GM18517 (cell line): ENCODE data around the gene DPEP1.
"Not testable (repeated sequence)": the region's sequence is repeated elsewhere in the genome, so short reads cannot be mapped to it uniquely, and the experiment has no call there.

Experiments
- ATAC-seq: cut with Tn5 transposase; IDR thresholded peaks from one replicate; pipeline ENCODE4 v1.9.1; 2021; ENCODE audit warnings: mild to moderate bottlenecking, moderate library complexity; ENCODE audit not compliant: unreplicated experiment

DPEP1 gene

DNA sequence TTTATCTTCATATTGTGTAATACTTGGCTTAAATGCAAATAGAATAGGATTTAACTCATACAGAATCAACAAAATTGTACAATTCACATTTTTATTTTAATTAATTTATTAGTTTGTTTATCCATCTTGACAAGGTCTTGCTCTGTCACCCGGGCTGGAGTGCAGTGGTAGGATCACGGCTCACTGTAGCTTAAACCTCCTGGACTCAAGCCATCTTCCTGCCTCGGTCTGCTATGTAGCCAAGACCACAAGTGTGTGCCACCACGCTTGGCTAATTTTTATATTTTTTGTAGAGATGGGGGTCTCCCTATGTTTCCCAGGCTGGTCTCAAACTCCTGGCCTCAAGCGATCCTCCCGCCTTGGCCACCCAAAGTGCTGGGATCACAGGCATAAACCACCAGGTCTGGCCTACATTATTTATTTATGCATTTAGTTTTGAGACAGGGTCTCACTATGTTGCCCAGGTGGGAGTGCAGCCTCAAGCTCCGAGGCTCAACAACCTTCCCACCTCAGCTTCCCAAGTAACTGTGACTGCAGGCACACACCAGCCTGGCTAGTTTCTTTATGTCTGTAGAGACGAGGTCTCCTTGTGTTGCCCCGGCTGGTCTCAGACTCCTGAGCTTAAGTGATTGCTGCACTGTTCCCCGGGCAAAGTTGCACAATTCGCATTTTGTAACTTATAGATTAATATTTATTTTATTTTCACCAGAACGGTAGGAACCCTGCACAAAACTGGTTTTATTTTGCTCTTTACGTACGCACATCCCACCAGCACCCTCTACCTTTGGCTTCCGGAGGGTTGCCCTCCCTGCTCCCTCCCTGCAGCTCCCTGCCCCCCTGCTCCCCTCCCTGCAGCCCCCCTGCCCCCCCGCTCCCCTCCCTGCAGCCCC is 4.9 kb downstream of the DPEP1 start:
- ATAC-seq: no peak

DNA sequence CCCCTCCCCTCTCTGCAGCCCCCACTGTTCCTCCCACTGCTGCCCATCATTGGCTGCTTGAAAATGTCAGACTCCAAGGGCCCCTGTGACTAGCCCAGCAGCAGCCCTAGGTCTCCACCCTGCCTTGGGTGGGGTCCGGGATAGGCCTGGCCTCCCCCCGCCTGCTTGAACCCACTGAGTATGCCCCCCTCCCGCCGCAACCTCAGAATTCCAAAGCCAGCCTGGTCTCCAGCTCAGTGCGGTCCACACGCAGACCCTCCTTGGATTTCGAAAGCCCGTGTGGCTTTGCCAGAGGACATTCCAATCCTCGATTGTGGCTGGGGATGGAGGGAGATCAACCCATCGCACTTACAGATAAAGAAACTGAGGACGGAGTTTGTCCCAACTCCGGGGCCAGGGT is 6.4 kb downstream of the DPEP1 start:
- ATAC-seq: no peak

DNA sequence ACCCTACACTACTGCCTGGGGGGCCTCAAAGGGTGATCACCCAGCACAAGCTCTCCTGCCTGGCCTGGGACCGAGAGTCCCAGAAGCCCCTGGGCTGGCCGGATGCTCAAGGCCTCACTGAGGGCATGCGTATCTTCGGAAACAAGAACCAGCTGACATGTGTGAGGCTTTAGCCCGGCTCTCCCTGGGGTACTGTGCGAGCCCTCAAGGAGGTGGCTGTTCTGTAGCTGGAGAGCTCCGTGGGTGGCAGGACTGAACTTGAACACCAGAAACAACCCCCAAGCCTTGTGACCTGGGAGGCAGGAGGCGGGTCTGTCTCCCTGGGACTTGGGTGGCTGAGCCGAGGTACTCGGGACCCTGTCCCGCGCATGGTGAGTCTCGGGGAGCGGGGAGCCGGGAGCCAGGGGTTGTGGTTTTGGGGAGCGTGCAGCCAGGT is 7.0 kb downstream of the DPEP1 start:
- no peak for ATAC-seq

DNA sequence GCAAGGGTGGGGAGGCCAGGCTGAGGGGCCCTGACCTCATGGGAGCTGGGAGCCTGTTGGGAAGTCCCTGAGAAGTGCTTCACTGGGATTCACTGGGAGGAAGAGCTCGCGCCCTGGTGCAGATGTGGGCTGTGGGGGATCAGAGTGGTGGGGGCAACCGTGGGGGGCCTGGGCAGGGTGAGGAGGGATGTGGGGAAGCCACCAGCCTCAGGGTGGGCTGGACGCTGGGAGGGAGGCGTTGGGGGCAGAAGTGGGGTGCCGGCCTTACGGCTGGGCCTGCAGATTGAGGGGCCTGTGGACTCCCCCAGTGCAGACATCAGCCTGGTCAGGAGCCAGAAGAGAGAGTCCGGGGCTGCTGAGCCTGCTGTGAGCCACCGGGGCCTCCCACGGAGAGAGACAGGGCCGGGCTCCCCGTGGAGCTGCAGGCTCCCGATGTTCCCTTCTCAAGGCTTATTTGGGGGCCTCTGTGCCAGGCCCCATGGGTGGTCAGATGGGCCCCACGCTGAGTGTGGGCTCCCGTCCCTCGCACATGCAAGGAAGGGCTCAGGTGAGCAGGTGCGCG is 7.8 kb downstream of the DPEP1 start:
- ATAC-seq: no peak

DNA sequence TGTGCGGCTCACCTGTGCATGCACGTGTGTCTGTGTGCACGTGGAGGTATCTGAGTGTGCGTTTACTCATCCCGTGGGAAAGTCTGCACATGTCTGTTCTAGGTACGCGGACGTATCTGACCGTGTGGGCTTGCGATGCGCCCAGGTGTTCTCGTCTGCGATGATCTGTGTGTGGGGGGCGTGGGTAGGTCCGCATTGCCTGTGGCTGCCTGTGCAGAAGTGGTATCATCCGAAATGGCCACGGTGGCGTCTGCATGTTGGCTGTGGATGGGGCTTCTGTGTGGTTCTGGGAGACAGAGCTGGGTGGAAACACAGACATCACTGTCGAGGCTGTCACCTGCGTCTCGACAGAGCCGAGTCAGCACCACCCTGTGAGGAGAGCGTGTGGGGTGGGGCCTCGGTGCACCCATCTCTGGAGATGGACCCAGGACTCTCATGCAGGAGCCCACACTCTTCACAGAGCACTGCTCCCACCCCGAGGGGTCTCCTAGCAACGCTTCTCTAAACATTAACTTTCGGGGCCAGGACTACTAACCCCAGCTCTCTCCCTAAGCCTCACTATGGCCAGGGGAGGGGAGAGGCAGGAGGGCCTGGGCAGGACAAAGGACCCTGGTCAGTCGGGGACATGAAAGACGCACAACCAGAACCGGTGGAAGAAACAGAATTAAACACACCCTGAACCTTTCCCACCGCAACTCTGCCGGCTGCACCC is 8.4 kb downstream of the DPEP1 start:
- no peak for ATAC-seq

DNA sequence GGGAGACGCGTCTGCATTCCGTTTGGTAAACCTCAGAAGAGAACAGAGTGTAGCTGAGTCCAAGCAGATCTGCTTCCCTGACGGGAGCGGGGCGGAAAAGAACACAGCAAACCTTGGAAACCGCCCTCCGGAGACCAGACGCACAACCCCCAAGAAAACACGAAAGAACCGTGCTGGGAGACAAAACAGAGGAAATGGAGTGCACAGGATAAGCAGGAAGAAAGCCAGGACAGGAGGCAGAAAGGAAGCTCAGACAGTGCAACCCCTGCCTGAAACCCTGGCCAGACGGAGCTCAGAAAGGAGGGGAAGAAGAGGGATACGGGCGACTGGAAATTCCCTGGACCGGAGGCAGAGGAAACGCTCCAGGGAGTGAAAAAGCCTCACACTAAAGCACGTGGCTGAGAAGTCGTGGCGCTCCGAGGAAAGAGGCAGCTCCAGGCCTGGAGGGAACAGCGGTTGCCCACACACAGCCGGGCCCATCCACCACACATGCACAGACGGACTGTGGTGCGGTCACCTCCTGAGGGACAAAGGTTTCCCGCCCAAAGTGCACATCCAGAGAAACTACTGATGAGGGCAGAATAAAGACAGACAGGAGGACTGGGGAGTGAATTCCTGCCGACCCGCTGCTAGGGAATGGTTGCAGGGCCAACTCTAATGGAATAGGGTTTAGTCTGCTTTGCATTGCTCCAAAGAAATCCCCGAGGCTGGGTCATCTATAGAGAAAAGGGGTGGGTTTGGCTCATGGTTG is 10.2 kb downstream of the DPEP1 start:
- no peak for ATAC-seq

DNA sequence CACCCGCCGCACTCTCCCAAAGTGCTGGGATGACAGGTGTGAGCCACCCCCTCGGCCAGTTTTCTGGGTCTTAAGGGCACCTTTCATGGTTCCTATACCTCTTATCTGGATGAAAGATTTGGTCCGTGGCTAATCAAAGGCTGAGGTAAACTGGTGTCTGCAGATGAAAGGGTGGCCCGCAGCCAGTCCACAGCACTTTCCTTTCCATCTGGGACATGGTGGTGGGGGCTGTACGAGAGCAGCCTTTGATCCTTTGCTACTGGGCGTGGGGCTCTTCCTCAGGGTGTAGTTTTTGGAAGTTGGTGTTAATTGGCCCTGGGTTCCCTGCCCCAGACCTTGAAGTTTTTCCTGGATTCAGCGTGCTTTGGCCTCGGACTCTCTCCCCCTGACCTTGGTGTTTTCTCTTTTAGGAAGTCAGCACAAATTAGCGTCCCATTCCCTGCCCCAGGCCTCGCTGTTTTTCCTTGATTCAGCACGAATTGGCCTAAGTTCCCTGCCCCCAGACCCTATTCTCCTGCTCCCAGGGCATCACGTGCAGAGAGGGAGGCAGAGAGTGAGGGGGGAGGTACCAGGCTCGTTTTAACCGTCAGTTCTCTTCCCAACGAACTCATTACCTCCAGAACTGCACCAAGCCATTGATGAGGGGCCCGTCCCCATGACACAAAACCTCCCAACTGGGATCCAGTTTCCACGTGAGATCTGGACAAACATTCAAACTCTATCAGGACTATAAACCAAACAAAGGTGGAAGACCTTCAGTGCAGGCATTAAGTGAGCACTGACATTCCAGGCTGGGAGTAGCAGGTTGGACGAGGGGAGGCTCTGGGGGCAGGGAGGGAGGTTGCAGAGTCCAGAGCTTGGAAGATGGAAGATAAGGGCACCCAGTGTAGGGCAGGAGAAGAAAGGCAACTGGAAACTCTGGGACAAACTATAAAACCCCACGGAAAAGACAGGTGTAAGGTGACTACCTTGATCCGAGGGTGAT is 11.6 kb downstream of the DPEP1 start:
- no peak for ATAC-seq

DNA sequence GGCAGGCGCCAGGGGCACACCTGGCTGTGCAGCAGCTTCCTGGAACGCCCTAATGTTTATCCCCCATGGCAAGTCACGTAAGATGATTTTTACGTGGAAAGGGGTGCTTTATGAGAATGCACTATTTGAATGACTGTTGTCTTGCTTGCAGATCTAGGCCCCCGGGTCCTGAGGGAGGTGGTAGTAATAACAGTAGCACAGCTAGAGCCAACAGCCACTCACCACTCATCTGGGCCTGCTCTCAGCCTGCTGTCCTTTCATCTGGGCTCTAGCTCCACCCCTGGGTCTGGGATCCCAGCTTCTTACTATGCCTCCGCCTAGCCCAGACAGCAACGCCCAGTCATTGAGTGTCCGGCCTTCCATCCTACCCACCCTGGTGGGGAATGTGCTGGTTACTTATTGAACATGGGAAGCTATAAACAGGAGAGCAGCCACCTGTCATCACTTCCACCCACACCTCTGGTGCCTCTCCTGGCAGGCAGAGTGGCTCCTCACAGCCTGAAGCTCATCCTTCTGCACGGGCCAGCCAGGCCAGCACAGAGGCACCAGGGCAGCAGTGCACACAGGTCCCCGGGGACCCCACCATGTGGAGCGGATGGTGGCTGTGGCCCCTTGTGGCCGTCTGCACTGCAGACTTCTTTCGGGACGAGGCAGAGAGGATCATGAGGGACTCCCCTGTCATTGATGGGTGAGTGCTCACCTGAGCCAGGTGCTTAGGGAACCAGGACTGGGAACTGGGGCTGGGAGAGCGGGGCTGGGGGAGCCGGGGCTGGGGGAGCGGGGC is 16.6 kb downstream of the DPEP1 start:
- ATAC-seq: no peak

DNA sequence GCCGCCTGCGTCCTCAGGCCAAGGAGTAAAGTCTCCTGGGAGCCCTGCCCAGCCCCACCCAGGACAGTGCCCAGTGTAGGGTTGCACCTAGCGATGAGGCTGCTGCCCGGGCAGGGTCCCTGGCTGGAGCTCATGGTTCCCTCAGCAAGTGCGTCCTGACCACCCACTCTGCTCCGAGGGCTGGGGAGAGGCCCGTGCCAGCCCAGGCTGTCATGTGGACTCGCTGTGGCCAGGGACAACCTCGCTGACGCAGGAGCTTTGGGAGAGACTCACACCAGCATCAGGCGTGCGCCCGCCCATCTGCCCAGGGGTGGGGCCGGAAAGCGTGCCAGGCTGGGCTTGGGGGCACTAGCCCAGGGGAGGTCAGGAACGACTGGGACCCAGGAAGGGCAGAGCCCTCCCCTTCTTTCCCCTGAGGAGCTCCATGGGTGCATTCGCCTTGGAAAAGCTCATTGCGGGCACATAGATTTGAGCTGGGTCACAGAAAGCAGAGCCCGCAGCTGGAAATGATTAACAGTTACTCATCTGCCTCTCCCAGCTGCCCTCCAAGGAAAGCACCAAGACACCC is 19.7 kb downstream of the DPEP1 start:
- ATAC-seq: no peak

DNA sequence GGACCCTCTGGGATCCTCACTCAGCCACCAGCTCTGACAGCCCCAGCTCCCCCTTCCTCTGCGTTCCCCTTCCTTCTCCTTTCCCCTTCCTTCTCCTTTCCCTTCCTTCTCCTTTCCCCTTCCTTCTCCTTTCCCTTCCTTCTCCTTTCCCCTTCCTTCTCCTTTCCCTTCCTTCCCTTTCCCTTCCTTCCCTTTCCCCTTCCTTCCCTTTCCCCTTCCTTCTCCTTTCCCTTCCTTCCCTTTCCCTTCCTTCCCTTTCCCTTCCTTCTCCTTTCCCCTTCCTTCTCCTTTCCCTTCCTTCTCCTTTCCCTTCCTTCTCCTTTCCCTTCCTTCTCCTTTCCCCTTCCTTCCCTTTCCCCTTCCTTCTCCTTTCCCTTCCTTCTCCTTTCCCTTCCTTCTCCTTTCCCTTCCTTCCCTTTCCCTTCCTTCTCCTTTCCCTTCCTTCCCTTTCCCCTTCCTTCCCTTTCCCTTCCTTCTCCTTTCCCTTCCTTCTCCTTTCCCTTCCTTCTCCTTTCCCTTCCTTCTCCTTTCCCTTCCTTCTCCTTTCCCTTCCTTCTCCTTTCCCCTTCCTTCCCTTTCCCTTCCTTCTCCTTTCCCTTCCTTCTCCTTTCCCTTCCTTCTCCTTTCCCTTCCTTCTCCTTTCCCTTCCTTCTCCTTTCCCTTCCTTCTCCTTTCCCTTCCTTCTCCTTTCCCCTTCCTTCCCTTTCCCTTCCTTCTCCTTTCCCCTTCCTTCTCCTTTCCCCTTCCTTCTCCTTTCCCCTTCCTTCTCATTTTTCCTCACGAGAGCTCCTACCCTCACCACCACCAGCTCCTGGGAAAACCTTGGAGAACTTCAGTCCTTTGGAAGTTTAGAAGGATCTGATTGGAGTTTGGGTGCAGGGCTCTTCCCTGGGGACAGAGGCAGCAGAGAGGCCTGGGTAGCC is 21.3 kb downstream of the DPEP1 start:
- not testable (repeated sequence) for ATAC-seq

DNA sequence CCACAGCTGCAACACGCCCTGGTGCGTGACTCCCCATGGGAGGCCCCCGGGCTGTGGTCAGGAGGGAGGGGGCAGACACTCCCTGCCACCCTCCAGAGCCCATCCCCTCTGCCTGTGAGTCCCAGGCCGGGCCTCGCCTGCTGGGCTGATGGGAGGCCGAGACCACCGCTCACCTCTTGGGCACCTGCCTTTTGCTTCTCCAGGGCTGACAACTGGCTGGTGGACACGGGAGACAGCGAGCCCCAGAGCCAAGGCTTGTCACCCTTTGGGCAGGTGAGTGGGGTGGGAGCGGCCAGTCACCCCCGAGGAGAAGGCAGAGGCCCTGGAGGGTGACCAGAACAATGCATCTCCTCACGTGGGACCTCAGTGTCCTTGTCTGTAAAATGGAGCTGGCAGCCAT is 23.2 kb downstream of the DPEP1 start:
- ATAC-seq: no peak

DNA sequence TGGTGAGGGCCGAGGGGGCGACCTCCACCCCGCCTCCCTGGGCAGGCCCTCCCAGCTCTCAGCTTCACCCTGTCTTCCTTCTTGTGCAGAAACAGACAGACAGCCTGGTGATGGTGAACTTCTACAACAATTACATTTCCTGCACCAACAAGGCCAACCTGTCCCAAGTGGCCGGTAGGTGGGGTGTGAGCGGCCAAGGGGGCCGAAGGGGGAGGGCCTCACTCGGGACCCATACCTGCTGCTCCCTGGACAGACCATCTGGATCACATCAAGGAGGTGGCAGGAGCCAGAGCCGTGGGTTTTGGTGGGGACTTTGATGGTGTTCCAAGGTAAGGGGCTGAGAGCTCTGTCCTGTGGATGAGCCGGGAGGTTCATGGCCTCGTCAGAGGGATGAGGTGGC is 23.9 kb downstream of the DPEP1 start:
- ATAC-seq: no peak

DNA sequence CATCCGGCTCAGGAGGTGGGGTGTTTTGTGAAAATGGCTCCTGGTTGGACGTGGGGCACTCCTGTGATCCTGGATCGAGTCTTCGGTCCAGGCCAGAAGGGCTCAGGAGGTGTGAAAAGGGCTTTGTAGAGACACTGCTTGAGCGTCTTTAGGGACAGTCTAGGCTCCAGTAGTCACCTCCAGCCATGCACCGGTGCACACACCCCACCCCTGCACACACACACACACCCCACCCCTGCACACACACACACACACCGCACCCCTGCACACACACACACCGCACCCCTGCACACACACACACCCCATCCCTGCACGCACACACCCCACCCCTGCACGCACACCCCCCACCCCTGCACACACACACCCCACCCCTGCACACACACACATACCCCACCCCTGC is 25.0 kb downstream of the DPEP1 start:
- ATAC-seq: no peak

DNA sequence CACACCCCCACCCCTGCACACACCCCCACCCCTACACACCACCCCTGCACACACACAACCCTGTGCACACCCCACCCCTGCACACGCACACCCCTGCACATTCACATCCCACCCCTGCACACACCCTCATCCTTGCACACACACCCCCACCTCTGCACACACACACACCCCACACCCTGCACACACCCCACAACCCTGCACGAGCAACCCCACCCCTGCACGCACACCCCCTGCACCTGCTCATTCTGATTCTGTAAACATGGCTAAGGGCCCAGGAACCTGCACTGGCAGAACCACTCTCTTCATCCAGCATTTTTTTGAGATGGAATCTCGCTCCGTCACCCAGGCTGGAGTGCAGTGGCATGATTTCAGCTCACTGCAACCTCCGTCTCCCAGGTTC is 25.9 kb downstream of the DPEP1 start:
- no peak for ATAC-seq

DNA sequence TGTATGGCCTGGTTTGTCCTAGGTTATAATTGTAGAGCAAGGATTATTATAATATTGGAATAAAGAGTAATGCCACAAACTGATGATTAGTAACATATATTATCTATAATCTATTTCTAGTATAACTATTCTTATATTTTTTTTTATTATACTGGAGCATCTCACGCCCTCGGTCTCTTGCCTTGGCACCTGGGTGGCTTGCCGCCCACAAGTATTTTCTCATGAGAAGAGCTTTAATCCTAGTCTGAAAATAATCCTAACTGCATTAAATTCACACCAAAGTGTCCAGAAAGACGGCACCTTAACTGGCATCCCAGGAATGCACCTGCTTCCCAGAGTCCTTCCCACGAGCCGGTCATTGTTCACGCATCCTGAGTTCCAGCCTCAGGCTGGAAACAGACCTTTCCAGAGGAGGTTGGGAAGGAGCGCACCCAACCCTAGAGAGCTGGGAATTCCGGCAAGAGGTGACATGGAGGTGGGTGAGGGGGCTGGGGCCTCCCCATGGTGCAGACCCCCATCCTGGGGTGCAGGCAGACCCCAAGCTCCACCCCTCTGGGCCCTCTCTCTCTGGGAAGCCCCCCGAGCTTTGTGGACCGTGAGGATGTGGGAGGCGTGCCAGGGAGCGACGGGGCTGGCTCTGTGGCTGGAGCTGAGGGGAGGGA is 28.1 kb downstream of the DPEP1 start:
- no peak for ATAC-seq

DNA sequence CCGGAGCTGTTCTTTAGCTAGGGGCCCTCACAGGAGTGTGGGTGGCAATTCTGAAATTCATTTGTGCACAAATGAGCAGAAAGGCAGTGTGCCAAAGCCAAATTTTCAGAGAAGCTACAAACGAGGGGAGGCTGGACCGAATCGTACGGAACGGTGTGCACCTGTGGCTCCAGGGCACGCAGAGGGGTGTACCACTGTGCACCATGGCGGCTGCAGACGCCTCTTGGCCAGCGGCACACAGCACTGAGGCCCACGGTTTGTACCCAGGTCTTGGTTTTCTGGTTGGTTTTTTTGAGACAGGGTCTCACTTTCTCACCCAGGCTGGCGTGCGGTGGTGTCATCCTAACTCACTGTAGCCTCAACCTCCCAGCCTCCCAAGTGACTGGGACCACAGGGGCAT is 29.1 kb downstream of the DPEP1 start:
- ATAC-seq: no peak

DNA sequence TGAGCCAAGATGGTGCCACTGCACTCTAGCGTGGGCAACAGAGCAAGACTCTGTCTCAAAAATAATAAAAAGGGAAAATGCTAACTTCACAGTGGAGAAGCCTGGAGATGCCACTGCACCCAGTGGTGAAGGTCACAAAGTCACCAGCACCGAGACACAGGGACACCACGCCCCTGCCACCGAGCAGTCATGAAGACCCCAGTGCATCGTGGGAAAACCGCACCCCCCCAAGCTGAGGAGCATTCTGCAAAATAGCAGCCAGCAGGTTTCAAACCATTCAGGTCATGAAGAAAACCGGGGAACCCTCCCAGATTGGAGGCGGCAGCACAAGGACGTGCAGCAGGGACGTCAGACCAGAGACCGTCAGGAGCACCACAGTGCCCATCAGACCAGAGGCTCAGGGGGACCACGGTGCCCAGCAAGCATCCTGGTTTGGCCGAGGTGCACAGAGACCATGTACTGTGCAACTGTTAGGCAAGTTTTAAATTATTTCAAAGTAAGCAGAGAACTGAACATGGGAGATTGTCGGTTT is 30.4 kb downstream of the DPEP1 start:
- no peak for ATAC-seq
